ENCODE measurements around the gene ANP32D.
"Not testable (repeated sequence)": the region's sequence is repeated elsewhere in the genome, so short reads cannot be mapped to it uniquely, and the experiment has no call there.

ANP32D gene

DNA sequence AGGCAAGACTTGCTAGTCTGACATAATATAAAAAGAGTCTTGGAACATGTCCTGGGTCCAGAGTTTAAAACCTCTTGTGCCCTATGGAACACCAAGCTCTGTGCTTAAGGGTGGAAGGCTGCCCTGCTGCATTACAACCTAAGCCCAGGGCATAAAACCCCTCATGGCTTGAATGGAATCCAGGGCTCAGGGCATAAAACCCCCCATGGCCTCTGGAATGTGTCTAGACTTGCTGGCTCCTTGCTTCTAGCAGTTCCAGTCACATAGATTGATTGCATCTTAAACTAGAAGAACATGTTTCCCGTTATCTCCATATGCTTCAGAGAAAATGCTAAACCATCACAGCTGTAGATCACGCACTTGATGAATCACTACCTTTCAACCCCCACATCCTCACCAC lies 34.5 kb downstream of the ANP32D start:
- not testable (repeated sequence) for DNase-seq (ENCODE audit: low read depth)

- no peak for DNase-seq (ENCODE audit: low read depth)
These were observed 36.6 kb downstream of the ANP32D start for GRCh38 chr12:48508987-48509386.

DNA sequence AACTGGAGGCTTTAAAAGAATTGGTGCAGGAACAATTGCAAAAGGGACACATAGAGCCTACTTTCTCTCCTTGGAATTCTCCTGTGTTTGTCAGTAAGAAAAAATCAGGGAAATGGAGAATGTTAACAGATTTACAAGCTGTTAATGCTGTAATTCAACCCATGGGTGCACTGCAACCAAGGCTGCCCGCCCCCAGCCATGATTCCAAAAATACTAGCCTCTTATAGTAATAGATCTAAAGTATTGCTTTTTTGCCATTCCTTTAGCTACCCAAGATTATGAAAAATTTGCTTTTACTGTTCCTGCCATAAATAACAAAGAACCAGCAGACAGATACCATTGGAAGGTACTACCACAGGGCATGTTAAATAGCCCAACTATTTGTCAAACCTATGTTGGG lies 37.8 kb downstream of the ANP32D start:
- no peak for DNase-seq (ENCODE audit: low read depth)

GRCh38 chr12:48512855-48513254 lies 40.5 kb downstream of the ANP32D start:
- no peak for DNase-seq (ENCODE audit: low read depth)

- DNase-seq (ENCODE audit: low read depth) = no peak
These were observed 42.4 kb downstream of the ANP32D start for GRCh38 chr12:48514728-48515127.

DNA sequence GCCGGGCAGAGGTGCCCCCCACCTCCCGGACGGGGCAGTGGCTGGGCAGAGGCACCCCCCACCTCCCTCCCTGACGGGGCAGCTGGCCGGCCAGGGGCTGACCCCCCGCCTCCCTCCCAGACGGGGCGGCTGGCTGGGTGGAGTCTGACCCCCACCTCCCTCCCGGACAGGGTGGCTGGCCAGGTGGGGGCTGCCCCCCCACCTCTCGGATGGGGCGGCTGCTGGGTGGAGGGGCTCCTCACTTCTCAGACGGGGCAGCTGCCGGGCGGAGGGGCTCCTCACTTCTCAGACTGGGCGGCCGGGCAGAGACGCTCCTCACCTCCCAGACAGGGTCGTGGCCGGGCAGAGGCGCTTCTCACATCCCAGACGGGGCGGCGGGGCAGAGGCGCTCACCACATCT lies 48.0 kb downstream of the ANP32D start:
- not testable (repeated sequence) for DNase-seq (ENCODE audit: low read depth)
